IPS DF 6.9 (cell line): ENCODE data around the gene SLCO3A1.

Experiments
- DNase-seq: peaks from one replicate; pipeline ENCODE4 v3.0.0-alpha.2; 2013; ENCODE audit warnings: low read depth, low spot score
- H3K27ac ChIP-seq: one replicate; pipeline ENCODE4 v1.5.1; 2013; ENCODE audit warnings: low read length, control low read depth
- H3K27me3 ChIP-seq: 2 replicates; pipeline ENCODE4 v1.6.1; 2013; ENCODE audit warnings: mild to moderate bottlenecking, low read length; ENCODE audit not compliant: control insufficient read depth, insufficient read depth
- H3K36me3 ChIP-seq: 2 replicates; pipeline ENCODE4 v1.6.1; 2013; ENCODE audit warnings: low read length; ENCODE audit not compliant: control insufficient read depth, insufficient read depth
- H3K4me1 ChIP-seq: 2 replicates; pipeline ENCODE4 v1.6.1; 2013; ENCODE audit warnings: low read length; ENCODE audit not compliant: control insufficient read depth, insufficient read depth
- H3K4me3 ChIP-seq: 2 replicates; pipeline ENCODE4 v1.5.1; 2013; ENCODE audit warnings: mild to moderate bottlenecking, low read length
- H3K9me3 ChIP-seq: 2 replicates; pipeline ENCODE4 v1.6.1; 2013; ENCODE audit warnings: low read length, inconsistent platforms; ENCODE audit not compliant: control insufficient read depth, insufficient read depth
- WGBS: extraction: QIAGEN DNeasy Blood & Tissue Kit; methylation state at CpG from one replicate; pipeline ENCODE4 v1.1.7; 2013; ENCODE audit warnings: mixed read lengths, missing lambda C conversion rate; ENCODE audit not compliant: insufficient read length, insufficient coverage; 5-methylcytosine and 5-hydroxymethylcytosine counted together

The SLCO3A1 gene

DNA sequence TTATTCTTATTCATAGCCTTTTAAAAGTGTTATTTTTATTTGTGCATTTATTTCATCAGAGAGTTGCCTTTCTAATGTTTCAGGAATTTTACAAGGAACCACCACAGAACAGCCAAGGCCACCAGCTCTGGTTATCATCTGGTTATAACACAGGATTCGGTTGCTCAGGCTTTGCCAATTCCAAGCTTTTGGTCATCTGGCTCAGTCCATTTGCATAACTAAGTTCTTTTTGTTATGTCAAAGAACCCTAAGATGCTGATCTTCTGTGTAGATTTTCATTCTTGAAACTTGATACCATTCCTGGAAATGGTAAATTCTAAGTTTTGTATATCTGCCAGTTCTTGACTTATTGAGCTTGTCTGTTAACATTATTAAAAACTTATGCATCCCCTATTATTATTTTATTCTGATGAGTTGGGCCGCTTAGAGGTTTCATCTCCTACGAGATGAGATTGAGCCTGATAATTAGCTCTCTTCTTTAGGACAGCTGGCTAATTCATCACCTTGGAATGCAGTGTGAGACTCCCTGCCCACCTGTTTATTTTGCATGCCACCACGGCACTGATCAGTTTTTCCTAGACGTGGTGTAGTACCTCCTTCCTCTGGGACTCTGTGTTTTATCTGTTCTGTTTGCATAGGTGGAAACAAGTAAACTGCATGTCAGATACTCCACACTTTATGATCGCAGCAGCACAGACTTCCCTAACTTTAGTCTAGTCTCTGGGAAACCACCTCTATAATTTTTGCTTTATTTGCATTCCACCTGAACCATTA is 264.8 kb downstream of the SLCO3A1 start:
- DNase-seq, result no peak
- H3K9me3 ChIP-seq, result no peaks in the 10 kb centered on the region
- H3K27ac ChIP-seq, result no peak overlapping the region
- H3K4me3 ChIP-seq, result no peak overlapping the region
- H3K27me3 ChIP-seq, result no peaks in the 10 kb centered on the region
- peaks cover 11% of the 10 kb centered on the region for H3K4me1 ChIP-seq
- no CpG with 5 or more reads among the region's 6 CpGs for WGBS
- H3K36me3 ChIP-seq, result no peaks in the 10 kb centered on the region

DNA sequence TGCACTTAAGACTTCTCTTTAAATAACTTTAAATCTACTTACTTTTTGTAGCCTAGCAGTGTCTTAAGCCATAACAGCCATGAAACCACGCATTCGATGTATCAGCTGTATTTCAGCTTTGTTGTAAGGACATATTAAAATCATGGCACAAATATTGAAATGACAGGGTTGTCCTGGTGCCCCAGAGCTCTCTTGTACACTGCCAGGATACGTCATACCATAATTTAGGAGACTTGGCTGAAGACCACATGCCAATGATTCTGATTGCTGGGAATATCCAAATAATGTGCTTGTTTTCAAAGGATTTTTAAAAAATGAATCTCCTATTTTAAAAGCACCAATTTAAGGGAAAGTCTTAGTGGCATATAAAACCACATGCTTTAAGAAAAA is 265.4 kb downstream of the SLCO3A1 start:
- no peaks in the 10 kb centered on the region for H3K9me3 ChIP-seq
- DNase-seq, result no peak
- no peaks in the 10 kb centered on the region for H3K36me3 ChIP-seq
- no CpG with 5 or more reads among the region's 3 CpGs for WGBS
- H3K4me1 ChIP-seq, result peaks cover 11% of the 10 kb centered on the region
- no peak overlapping the region for H3K4me3 ChIP-seq
- H3K27ac ChIP-seq, result no peak overlapping the region
- H3K27me3 ChIP-seq, result no peaks in the 10 kb centered on the region

DNA sequence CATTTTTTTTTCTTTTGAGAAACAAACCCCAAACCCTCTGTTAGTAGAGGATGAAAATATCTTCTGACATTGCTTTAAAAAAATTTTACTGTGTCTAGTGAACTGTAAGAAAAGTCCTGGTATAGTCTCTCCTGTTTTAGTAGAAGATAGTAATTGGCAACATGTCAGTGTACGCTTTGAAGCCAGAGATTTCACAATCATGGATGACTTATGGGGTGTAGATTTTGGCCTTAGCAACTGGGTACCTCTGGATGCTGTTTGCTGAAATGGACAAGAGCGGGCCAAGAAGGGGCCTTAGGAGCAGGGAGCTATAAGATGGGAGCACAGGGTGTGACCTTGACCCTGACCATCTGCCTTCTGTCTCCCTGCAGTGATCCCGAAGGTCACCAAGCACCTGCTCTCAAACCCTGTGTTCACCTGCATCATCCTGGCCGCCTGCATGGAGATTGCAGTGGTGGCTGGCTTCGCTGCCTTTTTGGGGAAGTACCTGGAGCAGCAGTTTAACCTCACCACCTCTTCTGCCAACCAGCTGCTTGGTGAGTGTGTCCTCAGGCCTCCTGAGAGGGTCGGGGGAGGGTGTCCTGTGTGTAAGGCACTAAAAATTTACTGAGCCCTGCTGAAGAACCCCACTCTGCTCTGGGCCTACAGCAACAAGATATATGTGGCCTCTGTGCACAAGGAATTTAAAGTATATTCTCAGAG is 266.7 kb downstream of the SLCO3A1 start:
- H3K27ac ChIP-seq, result no peak overlapping the region
- H3K9me3 ChIP-seq, result no peaks in the 10 kb centered on the region
- WGBS, result no CpG with 5 or more reads among the region's 6 CpGs
- no peak overlapping the region for H3K4me3 ChIP-seq
- H3K4me1 ChIP-seq, result peaks cover 11% of the 10 kb centered on the region
- H3K36me3 ChIP-seq, result no peaks in the 10 kb centered on the region
- no peaks in the 10 kb centered on the region for H3K27me3 ChIP-seq
- DNase-seq, result no peak

DNA sequence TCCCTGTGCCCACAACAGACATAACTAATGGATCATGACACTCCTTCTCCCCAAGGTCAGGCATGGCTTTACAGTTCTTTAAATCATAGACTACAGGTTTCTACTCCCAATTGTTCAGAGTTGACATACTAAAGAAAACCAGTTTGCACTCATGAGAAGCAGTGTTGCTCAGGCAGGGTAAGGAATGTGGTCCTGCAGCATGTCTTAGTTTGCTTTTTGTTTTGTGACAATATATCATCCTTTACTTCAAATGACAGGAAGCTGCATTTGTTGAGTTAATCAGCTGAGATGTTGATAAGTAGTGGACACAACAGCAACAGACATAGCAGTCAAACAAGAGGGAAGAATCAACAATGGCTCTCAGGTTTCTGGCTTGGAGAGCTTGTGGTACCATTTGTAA is 267.5 kb downstream of the SLCO3A1 start:
- Histone ChIP-seq H3K4me3 (no peak overlapping the region), H3K36me3 (no peaks in the 10 kb centered on the region), H3K27ac (no peak overlapping the region), H3K27me3 (no peaks in the 10 kb centered on the region), H3K4me1 (peaks cover 9% of the 10 kb centered on the region; the same call in 1 of the 2 replicates), H3K9me3 (no peaks in the 10 kb centered on the region)
- DNase-seq, result no peak

DNA sequence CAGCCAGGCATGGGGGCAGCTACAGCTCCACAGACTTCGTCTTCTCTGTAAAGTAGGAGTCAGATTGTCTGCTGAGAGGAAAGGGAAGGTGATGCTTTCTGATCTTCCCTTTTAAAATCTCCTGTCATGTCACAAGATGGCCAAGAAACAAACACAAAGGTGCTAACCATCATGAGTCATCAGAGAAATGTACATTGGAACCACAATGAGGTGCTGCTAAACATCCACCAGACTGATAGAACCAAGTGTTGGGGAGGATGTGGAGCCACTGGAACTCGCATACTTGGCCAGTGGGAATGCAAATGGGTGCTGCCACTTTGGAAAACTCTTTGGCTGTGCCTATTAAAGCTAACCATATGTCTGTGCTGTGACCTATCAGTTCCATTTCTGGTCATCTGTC is 268.8 kb downstream of the SLCO3A1 start:
- no CpG with 5 or more reads among the region's 2 CpGs for WGBS
- no peak for DNase-seq
- no peaks in the 10 kb centered on the region for H3K36me3 ChIP-seq
- H3K4me3 ChIP-seq, result no peak overlapping the region
- H3K27ac ChIP-seq, result no peak overlapping the region
- peaks cover 7% of the 10 kb centered on the region; the same call in 1 of the 2 replicates for H3K4me1 ChIP-seq
- no peaks in the 10 kb centered on the region for H3K9me3 ChIP-seq
- H3K27me3 ChIP-seq, result no peaks in the 10 kb centered on the region

DNA sequence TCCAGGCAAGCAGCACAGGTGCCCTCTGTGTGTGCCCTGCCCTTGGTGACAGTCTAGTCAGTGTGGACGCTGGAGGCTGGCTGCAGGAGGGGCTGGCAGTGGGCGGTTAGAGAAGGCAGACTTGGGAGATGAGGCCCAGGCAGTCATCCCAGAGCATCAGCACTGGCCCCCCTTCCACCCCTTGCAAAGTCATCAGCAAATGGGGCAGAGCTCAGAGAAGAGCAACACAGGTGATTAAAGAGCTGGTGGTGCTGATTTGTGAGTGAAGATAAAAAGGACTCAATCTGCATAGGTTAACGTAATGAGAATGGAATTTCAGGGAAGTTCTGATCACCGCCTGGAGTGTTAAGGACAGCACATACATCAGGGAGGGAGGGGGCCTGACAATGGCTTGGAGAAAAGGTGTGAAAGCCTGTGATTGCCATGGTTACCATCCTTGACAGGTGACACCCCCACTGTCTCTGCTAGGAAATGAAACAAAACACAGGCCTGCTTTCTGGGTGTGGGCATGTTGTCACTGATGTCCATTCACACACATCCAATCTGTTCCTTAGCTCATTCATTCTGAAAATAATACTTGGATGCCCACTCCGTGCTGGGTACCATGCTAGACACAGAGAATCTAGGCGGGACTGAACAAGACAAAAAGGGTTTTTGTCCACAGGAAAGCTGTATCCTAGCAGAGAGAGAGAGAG is 270.6 kb downstream of the SLCO3A1 start:
- peak; percentile 35 for DNase-seq
- no peaks in the 10 kb centered on the region for H3K36me3 ChIP-seq
- H3K4me1 ChIP-seq, result peaks cover 5% of the 10 kb centered on the region; the same call in 1 of the 2 replicates
- H3K27ac ChIP-seq, result no peak overlapping the region
- WGBS, result no CpG with 5 or more reads among the region's 6 CpGs
- H3K4me3 ChIP-seq, result no peak overlapping the region
- no peaks in the 10 kb centered on the region for H3K27me3 ChIP-seq
- no peaks in the 10 kb centered on the region for H3K9me3 ChIP-seq

DNA sequence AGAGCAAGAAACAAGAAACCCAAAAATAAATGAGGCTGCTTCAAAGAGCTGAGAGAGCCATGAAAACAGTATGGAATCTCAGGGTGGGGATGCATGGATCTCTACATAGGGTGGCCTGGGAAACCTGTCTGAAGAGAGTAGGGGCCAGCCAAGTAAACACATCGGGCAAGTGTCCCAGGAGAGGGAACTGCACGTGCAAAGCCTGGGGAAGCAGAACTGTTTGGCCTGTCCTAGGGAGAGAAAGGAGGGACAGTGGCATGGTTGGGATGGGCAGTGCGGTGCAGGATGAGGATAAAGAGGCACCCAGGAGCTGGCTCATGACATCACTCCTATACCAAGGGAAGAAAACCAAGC is 271.1 kb downstream of the SLCO3A1 start:
- Histone ChIP-seq H3K36me3 (no peaks in the 10 kb centered on the region), H3K4me1 (peaks cover 5% of the 10 kb centered on the region; the same call in 1 of the 2 replicates), H3K4me3 (no peak overlapping the region), H3K27ac (no peak overlapping the region), H3K27me3 (no peaks in the 10 kb centered on the region), H3K9me3 (no peaks in the 10 kb centered on the region)
- WGBS, result no CpG with 5 or more reads among the region's 3 CpGs
- DNase-seq, result no peak

DNA sequence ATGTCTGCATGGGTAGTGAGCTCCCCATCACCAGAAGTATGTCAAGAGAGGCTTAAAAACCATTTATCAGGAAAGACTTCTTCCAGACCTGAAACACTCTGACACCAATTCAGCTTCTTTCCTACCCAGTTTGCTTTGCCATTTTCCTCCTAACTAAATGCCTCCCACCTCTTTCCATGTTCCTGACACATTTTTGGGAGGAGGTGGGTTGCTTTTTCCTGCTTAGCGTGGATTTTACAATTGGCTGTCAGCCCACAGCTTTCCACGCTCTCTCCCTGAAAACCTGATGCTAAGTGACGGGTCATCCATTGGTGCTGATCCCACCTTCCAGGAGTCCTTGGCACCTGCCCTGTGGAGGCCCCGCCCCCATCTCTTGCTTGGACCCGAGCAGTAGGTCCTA is 275.3 kb downstream of the SLCO3A1 start:
- no peaks in the 10 kb centered on the region for H3K36me3 ChIP-seq
- H3K27ac ChIP-seq, result no peak overlapping the region
- H3K4me1 ChIP-seq, result peaks cover 3% of the 10 kb centered on the region; the same call in 1 of the 2 replicates
- WGBS, result no CpG with 5 or more reads among the region's 5 CpGs
- no peak for DNase-seq
- no peaks in the 10 kb centered on the region for H3K27me3 ChIP-seq
- no peak overlapping the region for H3K4me3 ChIP-seq
- H3K9me3 ChIP-seq, result no peaks in the 10 kb centered on the region

DNA sequence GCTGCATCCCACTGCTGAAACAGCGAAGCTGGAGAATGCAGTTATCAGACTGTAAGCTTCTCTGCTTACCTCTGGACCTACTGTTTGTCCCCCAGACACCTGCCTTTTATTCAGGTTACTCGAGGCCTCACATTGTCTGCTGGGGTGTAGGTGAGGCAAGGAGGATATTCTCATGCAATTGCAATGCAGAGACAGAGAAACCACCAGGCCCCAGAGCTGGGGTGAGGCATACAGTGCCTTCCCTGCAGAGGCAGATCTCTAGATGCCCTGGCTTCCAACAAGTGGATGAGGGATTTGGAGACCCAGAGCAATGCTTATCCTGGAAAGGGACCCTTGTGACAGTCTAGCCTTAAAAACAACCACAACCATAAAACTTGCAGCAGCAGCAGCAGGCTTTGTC is 276.7 kb downstream of the SLCO3A1 start:
- WGBS, result no CpG with 5 or more reads among the region's 2 CpGs
- Histone ChIP-seq H3K27me3 (no peaks in the 10 kb centered on the region), H3K27ac (no peak overlapping the region), H3K36me3 (no peaks in the 10 kb centered on the region), H3K4me1 (peaks cover 1% of the 10 kb centered on the region; the same call in 1 of the 2 replicates), H3K9me3 (no peaks in the 10 kb centered on the region), H3K4me3 (no peak overlapping the region)
- no peak for DNase-seq

DNA sequence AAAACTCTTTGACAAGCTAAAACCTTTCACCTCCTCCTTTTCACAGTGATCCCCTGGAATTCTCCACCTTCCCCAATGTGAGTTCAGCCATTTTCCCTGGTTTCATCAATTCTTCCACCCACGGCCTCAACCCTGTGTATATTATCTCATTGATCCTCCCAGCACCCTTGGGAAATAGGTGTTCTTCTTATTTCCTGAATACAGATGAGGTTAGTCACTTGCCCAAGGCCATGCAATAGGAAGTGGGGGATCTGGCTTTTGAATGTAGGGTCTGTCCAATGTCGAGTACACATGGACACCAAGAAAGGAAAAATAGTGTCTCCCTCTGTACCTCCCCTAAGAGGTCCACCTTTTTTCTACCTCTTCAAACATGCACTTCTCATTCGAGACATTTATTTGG is 277.4 kb downstream of the SLCO3A1 start:
- Histone ChIP-seq H3K36me3 (no peaks in the 10 kb centered on the region), H3K27me3 (no peaks in the 10 kb centered on the region), H3K4me1 (peaks cover 1% of the 10 kb centered on the region; the same call in 1 of the 2 replicates), H3K27ac (no peak overlapping the region), H3K4me3 (no peak overlapping the region), H3K9me3 (no peaks in the 10 kb centered on the region)
- DNase-seq, result no peak
- no CpG with 5 or more reads among the region's 3 CpGs for WGBS
